ENCODE measurements around the gene ALOX5.

Gene ALOX5

DNA sequence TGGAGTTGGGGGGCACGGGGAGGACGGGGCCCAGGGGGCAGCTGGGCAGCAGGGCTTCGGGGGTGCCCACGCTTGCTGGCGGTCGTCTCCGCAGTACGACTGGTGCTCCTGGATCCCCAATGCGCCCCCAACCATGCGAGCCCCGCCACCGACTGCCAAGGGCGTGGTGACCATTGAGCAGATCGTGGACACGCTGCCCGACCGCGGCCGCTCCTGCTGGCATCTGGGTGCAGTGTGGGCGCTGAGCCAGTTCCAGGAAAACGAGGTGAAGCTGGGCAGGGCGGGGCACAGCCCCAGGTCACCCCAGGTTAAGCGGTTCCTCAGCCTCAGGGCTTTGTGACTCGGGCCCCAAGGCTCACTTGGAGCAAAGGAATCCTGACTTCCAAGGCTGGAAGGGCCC lies 70.0 kb downstream of the ALOX5 start:
- DNase-seq, result no peak
- no peak for TF ChIP-seq GATA1 (IDR thresholded peaks at IDR 0.05; ENCODE audit: low read depth, low read length)
- TF ChIP-seq POLR2A (IDR thresholded peaks at IDR 0.05; ENCODE audit: low read length), result no peak

DNA sequence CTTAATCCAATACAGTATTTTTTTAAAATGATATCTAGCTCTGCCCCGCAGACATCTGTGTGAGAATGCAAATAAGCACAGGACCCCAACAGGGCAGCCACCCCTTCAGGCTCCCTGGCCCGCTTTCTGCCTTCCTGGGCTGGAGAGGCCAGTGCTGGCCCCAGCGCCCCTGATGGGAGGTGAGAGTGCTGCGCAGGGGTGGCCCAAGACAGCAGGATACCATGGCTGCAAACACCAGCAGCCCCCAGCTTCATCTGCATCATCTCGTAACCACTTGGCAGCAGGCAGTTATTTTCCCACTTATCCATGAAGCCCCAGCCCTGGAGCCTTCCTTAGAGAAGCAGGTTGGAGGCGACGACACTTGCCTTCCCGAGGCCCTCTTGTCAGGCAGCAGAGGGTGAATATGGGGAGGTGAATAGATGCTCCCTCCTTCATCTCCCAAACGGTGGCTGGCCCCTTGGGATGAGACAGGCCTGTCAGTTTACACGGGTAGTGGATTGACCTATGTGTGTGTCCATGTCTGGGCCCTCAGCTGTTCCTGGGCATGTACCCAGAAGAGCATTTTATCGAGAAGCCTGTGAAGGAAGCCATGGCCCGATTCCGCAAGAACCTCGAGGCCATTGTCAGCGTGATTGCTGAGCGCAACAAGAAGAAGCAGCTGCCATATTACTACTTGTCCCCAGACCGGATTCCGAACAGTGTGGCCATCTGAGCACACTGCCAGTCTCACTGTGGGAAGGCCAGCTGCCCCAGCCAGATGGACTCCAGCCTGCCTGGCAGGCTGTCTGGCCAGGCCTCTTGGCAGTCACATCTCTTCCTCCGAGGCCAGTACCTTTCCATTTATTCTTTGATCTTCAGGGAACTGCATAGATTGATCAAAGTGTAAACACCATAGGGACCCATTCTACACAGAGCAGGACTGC lies 71.2 kb downstream of the ALOX5 start:
- DNase-seq, result no peak
- TF ChIP-seq GATA1 (IDR thresholded peaks at IDR 0.05; ENCODE audit: low read depth, low read length) (no peak), POLR2A (IDR thresholded peaks at IDR 0.05; ENCODE audit: low read length) (no peak)

DNA sequence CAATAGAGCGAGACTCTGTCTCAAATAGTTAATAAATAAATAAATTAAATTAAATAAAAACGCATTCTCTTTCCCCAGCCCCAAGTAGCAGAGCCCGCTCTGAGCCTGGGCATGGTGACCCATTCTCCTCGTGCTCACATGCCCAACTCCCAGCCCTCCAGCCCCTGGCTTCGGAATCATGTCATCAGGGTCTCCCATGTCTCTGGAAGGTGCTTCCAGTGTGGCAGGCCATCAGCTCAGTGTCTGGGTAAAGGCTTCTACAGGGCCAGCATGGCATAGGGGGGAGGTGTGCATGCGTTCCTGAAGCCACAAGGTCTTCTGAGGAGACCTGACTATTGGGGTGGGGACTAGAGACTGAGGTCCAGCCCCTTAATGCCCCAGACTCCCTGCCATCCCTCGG lies 72.8 kb downstream of the ALOX5 start:
- TF ChIP-seq GATA1 (IDR thresholded peaks at IDR 0.05; ENCODE audit: low read depth, low read length), result no peak
- no peak for TF ChIP-seq POLR2A (IDR thresholded peaks at IDR 0.05; ENCODE audit: low read length)
- DNase-seq, result no peak

DNA sequence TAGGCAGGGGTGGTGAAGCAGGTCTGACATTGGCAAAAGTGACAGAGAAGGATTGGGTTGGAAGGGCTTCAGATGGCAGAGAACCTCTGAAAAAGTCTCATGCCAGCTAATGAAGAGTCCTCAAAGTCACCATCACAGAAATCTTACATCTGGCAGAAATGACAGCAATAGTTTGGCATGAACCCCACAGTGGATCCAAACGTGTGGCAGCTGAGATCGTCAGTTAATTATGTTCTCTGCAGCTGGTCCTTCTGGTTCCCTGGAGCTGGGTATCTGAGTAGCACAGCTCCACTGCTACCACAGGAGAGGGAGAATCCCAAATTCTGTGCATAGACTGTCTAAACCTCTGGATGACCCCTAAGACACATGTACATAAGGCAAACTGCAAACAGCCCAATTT lies 73.4 kb downstream of the ALOX5 start:
- no peak for DNase-seq
- TF ChIP-seq POLR2A (IDR thresholded peaks at IDR 0.05; ENCODE audit: low read length) (no peak), GATA1 (IDR thresholded peaks at IDR 0.05; ENCODE audit: low read depth, low read length) (no peak)

DNA sequence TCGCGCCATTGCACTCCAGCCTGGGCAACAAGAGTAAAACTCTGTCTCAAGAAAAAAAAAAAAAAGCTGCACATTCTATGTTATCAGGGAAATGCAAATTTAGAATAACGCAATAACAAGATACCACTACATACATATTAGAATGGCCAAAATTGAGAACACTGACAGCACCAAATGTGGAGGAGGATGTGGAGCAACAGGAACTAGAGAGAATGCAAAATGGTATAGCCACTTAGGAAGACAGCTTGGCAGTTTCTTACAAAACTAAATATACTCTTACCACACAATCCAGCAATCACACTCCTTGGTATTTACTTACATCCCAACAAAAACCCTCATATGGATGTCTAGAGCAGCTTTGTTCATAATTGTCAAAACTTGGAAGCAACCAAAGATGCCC lies 76.8 kb downstream of the ALOX5 start:
- TF ChIP-seq POLR2A (IDR thresholded peaks at IDR 0.05; ENCODE audit: low read length) (no peak), GATA1 (IDR thresholded peaks at IDR 0.05; ENCODE audit: low read depth, low read length) (no peak)
- DNase-seq, result no peak

DNA sequence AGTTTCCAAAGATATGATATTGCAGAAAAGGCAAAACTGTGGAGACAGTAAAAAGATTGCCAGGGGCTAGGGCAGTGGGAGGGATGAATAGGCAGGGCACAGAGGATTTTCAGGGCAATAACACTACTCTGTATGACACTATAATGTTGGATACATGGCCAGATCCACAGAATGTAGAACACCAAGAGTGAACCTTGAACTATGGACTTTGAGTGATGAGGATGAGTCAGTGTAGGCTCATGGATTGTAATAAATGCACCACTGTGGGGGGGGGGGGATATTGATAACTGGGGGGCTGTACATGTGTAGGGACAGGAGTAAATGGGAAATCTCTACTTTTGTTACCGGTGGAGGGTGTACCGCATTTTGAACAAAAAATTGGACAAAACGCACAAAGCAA lies 77.4 kb downstream of the ALOX5 start:
- no peak for DNase-seq
- TF ChIP-seq GATA1 (IDR thresholded peaks at IDR 0.05; ENCODE audit: low read depth, low read length) (no peak), POLR2A (IDR thresholded peaks at IDR 0.05; ENCODE audit: low read length) (no peak)

DNA sequence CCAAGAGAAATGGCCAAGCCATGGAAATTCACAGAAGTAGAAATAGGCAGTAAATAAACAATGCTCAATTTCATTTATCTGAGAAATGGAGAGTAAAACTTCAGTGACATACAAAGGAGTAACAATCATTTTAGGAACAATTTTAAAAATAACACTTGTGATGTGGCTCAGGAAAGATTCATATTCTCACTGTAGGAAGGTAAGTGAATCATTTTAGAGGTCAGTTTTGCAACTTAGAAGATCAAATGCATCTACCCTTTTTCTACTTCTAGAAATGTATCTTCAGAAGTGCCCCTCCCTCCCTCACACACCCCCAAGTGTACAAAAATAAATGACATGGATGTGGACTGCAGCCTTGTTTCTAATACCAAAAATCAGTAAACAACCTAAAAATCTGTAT lies 78.3 kb downstream of the ALOX5 start:
- no peak for DNase-seq
- TF ChIP-seq GATA1 (IDR thresholded peaks at IDR 0.05; ENCODE audit: low read depth, low read length), result no peak
- no peak for TF ChIP-seq POLR2A (IDR thresholded peaks at IDR 0.05; ENCODE audit: low read length)

DNA sequence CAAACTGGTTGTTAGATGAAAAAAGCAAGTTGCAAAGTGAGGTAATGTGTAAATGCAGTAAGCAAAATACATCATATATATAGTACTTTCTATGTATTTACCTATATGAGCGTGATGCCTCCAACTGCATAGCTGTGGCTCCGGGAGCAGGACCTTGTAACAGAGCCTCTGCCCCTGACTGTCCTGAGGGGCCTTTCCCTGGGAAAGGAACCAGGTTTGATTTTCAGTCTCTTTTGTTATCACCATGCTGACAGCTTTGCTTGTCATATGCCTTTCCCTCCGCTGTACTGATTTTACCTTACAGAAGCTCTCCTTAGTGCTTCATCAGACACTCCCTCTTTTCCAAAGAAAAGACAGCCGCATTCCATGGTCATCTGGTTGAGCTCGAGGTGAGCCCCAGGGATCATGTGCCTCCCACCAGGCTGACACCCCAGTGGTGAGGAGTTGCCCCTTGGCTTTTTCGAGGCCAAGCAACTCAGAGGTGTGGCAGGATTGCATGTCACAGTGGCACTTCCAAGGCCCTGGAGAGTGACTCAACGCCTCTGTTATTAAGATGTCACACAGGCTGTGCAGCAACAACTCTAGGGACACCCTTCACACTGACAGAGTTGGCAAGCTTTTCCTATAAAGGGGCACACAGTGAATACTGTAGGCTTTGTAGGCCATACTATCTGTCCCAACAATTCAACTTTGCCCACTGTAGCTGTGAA lies 78.9 kb downstream of the ALOX5 start:
- TF ChIP-seq GATA1 (IDR thresholded peaks at IDR 0.05; ENCODE audit: low read depth, low read length) (no peak), POLR2A (IDR thresholded peaks at IDR 0.05; ENCODE audit: low read length) (no peak)

DNA sequence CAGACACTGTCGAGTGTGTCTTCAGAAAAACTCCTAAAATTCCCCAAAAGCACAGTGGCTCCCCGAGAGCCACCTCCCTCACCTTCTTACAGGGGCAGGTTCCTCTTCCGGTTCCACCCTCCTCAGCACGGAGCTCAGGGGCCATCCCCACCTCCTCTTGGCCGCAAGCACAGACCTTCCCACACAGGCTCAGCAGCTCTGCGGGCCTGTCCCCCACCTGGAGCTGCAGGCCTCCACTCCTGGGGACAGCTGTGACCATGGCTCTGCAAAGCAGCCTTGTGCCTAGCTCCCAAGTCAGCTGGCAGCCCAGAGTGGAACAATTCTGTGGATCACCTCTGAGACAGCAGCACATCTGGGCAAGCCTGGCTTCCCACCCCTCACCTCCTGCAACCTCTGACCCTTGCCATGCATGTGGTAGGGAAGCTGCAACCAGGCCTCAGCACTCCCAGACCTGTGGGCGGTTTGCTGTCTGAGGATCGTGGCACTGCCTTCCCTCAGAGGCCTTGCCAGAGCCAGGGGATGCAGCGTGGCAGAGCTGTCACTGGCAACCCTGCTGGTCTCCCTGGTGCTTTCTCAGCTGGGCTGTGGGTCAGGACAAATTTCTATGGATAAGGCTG lies 79.7 kb downstream of the ALOX5 start:
- TF ChIP-seq POLR2A (IDR thresholded peaks at IDR 0.05; ENCODE audit: low read length) (no peak), GATA1 (IDR thresholded peaks at IDR 0.05; ENCODE audit: low read depth, low read length) (no peak)

More for the DNA sequence above, 78.9 kb downstream of the ALOX5 start:
- DNase-seq, result no peak

DNA sequence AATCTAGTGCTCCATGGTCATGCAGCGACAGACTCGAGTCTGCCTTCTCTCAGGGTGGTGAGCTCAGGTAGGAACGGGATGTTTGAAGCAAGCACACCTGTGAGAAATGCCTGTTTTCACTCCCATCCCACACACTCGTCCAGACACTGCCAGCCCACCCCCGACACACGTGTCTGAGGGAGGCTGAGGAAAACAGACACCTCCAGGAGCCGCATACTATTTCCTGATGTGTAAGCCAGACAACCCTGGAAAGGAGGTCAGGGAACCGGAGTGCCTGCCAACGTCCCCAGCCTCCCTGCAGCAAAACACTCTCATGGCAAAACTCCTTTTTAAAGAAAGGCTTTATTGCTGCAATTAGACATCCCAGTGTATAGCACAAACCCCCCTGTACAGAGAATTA lies 80.2 kb downstream of the ALOX5 start:
- TF ChIP-seq GATA1 (IDR thresholded peaks at IDR 0.05; ENCODE audit: low read depth, low read length), result no peak
- TF ChIP-seq POLR2A (IDR thresholded peaks at IDR 0.05; ENCODE audit: low read length), result no peak
- no peak for DNase-seq

More for the DNA sequence above, 79.7 kb downstream of the ALOX5 start:
- no peak for DNase-seq

DNA sequence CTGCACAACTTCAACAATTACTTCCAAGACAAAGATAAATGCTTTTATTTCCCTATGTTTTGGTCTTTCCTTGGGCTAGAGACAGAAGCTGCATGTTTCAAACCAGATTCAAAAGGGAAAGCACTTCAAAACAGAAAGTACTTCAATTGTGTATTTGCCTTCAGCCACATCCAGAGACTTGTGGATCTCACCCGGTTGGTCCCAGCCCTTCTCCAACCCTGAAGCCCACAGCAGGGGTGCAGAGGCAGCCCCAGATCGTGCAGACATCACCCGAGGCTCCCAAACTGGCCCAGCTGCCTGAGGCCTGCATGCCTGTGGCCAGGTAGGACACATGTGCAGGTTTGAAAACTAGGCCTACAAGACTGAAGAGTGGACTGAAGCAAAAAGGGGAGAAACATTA lies 80.8 kb downstream of the ALOX5 start:
- DNase-seq, result no peak
- TF ChIP-seq POLR2A (IDR thresholded peaks at IDR 0.05; ENCODE audit: low read length) (no peak), GATA1 (IDR thresholded peaks at IDR 0.05; ENCODE audit: low read depth, low read length) (no peak)

DNA sequence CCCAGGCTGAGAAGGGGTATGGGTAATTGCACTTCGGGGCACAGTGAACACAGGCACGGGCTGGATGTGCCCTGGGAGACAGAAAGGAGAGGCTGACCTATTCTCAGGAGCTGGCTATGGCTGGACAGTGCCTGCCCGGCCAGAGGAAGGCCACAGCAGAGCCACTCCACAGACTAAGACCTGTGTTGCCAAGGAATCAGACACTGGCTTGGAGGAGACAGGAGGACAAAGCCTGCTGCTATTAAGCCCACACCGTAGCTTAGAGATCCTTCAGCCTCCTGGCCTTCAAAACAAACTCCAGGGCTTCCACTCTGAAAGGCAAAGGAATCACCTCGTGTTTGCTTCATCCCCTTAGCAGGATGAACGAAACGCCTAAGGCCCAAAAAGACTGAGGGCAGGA lies 82.2 kb downstream of the ALOX5 start:
- TF ChIP-seq POLR2A (IDR thresholded peaks at IDR 0.05; ENCODE audit: low read length) (no peak), GATA1 (IDR thresholded peaks at IDR 0.05; ENCODE audit: low read depth, low read length) (no peak)

DNA sequence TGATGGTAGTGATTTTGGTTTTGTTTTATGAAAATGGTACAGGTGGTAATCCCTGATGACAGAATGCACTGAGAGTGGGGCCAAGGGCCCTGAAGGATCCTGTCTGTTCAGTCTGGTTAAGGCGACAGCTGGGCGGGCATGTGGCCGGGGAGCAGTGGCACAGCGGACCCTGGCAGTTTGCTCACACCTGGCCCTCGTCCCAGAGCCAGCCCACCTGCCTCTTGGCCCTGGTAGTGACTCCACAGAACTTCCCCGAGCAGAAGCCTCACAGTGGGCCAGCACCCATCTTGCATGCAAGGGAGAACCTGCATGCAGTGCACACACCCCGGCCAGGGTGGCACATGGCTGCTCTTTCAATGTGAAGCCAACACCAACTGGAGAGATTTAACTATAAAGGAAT lies 82.8 kb downstream of the ALOX5 start:
- DNase-seq, result no peak
- TF ChIP-seq POLR2A (IDR thresholded peaks at IDR 0.05; ENCODE audit: low read length) (no peak), GATA1 (IDR thresholded peaks at IDR 0.05; ENCODE audit: low read depth, low read length) (no peak)

More for the DNA sequence above, 82.2 kb downstream of the ALOX5 start:
- DNase-seq, result no peak

DNA sequence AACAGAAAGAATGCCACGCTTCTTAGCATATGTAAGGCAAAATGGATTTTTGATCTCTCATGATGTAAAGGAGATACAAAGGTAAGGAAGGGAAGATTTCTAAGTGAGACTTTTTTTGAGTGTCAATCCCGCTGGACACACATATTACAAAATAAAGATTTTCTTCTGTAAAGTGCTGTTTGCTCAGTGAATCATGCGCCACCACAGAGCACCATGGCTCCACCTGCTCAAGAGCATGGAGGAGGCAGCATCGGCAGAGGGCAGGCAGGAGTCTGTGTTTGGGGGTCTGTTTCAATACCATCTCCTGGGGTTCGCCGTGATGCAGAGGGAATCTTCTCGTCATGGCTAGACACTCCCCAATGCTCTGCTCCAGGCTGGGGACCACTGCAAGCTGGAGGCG lies 83.5 kb downstream of the ALOX5 start:
- no peak for DNase-seq
- no peak for TF ChIP-seq GATA1 (IDR thresholded peaks at IDR 0.05; ENCODE audit: low read depth, low read length)
- no peak for TF ChIP-seq POLR2A (IDR thresholded peaks at IDR 0.05; ENCODE audit: low read length)
